Limb (tissue), 2 donors: ENCODE results near the gene IQCH.
A peak's percentile ranks its signal among the peaks of the same experiment; 100 is the strongest.
"Not testable (repeated sequence)": the region's sequence is repeated elsewhere in the genome, so short reads cannot be mapped to it uniquely, and the experiment has no call there.

ENCODE experiments used
- DNase-seq, 2 donors: peaks; one replicate each; pipeline ENCODE4 v3.0.0-alpha.2; 2016; ENCODE audit errors: extremely low spot score in 2 of 2

IQCH gene

DNA sequence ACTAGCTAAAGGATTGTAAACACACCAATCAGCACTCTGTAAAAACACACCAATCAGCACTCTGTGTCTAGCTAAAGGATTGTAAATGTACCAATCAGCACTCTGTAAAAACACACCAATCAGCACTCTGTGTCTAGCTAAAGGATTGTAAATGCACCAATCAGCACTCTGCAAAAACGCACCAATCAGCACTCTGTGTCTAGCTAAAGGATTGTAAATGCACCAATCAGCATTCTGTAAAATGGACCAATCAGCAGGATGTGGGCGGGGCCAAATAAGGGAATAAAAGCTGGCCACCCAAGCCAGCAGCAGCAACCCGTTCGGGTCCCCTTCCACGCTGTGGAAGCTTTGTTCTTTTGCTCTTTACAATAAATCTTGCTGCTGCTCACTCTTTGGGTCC lies 8.0 kb upstream of the IQCH start:
- not testable (repeated sequence) for DNase-seq

DNA sequence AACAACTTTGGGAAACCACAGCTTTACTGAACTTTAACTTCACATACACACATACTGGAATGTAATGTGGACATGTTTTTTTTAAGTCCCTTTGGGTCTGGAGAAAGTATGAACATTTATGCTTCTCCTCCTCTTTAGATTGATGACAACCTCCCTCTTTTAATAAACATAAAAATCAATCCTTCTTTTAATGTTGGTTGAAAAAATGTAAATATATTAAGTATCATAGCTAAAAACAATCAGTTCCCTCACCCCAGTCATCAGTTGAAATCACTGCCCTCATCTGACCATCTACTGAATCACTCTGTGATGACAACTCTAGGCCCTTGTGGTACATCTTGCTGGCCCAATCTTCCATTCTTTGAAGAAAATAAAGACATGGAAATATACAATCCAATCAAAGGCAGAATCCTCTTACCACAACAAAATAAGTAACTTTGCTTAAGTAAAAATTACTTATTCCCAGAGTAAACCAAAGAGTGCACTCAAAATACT lies 6.5 kb upstream of the IQCH start:
- no peak for DNase-seq

DNA sequence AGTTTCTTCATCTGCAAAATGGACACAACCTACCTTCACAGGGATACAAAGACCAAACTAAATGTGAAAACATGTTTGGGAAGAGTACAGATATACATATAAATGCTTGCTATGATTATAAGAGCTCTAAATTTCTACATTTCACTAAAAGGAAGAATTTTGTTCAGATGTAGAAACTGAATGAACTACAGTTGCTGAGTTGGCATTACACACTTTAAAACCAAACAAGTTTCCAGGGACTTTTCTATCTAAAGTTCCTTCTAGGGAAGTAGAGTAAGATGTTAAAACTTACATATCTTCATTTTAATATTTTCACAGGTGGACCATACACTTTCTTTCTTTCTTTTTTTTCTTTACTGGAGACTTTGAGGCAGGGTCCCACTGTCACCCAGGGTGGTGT lies 4.8 kb upstream of the IQCH start:
- no peak for DNase-seq

DNA sequence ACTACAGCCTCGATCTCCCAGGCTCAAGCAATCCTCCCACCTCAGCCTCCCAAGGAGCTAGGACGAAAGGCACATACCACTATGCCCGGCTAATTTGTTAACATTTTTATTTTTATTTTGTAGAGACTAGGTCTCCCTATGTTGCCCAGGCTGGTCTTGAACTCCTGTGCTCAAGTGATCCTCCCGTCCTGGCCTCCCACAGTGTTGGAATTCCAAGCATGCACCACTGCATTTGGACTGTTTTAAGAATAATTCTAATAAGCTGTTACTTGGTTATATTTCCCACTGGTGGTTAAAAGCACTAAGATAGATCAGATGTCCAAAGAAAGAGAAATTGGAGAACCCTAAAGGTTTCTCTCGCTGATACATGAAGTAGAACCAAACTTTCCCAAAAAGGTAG lies 3.3 kb upstream of the IQCH start:
- DNase-seq, result no peak

DNA sequence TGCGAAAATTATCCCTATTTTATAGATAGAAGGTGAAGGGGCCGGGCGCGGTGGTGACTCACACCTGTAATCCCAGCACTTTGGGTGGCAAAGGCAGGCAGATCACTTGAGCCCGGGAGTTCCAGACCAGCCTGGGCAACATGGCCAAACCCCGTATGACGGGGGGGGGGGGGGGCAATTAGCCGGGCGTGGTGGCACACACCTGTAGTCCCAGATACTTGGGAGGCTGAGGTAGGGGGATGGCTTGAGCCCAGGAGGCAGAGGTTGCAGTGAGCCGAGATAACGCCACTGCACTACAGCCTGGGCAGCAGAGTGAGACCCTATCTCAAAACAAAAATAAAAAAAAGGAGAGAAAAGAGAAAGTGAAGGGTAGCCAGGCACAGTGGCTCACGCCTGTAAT lies 1.5 kb upstream of the IQCH start:
- DNase-seq, result no peak

DNA sequence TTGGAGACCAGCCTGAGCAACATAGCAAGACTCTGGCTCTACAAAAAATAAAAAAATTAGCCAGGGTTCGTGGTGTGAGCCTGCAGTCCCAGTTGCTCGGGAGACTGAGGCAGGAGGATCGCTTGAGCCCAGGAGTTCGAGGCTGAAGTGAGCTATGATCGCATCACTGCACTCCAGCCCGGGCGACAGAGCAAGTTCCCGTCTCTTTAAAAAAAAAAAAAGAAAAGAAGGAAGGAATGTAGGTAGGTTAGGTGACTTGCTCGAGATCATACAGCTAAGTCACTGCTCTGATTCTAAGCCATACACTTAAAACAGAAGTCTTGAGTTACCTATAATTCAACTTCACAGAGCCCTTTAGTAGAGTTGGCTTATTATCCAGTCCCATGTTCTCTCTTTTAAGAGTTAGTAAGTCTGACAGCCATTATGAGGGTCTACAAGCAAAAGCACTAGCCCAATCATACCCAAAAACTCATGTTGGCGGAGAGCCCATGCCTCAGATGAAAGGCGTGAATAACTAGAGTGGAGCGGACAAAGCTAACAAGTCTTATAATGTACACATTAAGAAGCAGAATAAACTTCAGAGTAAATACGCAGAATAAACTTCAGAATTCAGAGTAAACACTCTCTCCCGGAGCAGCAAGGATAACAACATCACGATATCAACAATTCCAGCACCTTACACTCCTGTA lies 893 bp upstream of the IQCH start:
- peak in 1 of 2 donors; percentile 34 for DNase-seq

DNA sequence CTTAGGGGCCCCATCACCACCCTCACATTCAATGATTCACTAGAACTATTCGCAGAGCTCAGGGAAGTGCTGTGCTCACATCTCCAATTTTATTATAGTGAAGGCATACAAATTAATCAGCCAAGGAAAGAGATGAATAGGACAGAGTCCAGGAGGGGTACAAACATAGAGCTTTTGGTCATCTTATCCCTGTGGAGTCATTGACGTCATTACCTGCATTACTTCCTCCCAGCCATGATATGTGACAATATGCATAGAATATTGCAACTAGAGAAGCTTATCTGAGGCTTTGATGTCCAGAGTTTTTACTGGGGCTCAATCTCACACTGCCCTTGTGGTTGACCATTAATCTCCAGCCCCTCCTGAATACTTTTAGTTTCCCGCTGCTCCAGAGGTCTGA lies 1.5 kb downstream of the IQCH start:
- no peak for DNase-seq

DNA sequence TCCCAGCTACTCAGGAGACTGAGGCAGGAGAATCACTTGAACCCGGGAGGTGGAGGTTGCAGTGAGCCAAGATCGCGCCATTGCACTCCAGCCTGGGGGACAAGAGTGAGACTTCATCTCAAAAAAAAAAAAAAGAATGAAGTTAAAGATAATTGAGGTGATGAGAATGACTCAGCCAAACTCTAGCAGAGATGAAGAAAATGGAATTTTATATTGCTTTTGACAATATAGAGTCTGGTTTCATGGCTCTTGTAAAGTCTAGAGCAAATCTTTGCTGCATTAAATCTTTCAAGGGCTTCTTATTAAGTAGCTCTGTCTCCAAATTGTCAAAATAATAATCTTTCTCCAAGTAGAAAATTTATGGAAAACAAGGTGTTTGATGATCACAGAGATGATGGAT lies 3.8 kb downstream of the IQCH start:
- not testable (repeated sequence) for DNase-seq

DNA sequence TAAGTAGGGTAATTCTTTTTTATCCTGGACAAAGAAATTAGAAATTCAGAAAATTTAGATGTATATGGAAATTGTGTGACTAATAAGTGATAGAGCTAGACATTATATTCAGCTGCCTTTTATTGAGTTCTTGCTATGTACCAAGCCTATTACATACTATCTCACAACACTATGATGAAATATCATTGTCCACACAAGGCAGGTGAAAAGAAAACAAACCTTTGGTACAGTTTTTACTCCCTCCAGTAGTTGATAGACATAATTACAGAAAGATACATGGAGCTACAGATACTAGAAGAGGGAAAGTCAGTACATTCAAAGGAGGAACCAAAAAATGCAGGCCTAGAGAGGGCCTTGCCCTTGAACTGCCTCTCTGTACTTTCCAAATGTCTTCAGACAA lies 4.8 kb downstream of the IQCH start:
- no peak for DNase-seq

DNA sequence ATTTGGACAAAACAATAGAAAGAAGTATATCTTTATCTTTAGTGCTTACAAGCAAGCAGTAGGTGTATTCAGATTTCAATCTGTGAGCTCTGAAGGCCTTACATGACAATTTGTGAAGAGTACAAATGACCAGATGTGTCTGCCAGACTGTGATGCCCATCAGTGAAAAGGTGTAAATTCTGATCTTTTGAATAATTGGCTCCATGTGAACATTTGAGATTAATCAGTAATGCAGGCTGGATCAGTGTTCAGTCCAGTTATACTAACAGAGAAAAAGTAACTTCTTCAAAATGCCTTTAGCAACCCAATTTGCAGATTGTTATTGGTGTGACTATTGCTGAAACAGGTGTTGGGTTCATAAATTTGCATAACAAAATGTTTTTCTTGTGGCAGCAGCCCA lies 5.2 kb downstream of the IQCH start:
- no peak for DNase-seq

DNA sequence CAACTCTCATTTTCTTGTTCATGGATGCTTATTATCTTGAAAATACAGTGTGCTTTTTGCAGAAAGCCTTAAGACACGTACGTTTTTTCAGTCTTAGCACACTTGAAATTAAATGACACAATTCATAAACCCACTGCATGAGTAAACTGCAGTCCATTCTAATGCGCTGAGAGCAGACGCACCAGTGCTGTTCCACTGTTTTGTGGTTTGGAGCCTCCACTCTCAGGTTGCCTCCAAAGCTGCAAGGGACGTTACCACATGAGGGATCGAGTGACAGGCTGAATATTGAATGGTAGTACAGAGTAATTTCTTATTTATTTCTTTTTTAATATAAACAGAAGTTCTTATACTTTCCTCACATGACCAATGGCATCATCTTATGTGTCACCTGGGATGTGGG lies 12.3 kb downstream of the IQCH start:
- no peak for DNase-seq

DNA sequence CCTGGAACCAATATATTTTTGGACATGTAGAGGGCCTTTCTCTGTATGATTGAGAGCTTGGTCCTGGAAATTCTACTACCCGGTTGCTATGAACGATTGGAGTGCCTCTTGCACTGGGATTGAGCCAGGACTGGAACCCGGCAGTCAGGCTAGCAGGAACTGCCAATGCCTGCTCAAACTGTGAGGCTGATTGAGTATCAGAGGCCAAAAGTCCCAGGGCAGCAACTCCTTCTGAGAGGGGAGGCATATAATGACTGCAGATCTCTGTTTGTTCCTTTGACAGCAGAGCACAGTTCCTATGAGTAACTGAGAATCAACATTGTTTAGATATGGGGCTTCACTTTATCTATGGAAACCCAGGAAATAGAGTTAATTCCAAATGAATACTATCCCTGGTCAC lies 12.9 kb downstream of the IQCH start:
- DNase-seq, result no peak

DNA sequence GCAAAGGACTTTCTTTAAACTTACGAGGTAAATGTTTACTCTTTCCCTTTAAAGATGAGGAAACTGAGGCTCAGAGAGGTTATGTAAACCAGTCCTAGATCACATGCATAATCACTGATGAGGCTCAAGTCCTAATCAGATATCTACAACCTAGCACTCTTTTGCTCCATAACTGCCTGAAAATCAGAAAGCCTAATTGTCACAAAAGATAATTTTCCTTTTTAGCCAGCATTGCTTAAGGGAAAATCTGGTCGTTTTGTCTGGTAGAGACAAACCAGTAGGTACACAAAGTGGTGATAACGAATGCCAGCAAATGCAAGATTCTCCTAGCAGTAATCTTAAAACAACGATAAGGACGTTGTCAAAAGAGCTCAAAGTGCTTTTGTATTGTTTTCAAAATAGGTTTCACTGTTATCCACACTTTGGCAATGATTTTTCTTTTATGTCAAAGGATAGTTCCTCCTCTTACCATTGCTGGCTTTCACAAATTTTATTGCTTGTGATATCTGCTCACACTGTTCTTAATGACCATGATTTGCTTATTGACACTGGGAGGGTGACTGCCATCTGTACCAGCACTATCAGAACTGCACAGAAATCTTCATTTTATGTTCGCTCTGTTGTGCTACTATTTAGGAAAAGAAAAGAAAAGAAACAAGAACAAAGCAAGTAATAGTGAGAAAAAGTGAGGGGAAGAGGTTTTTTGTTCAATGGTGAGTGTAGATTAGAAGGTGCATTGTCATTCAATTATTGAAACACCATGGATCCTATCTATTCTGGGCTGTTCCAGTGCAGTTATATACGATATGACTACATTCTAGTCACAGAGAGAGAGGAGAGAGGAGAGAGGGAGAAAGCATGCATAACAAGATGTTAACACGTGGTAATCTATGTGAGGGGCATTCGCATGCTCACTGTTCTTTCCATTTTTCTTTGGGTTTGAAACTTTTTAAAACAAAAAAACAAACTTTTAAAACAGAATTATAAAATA lies 13.7 kb downstream of the IQCH start:
- no peak for DNase-seq

DNA sequence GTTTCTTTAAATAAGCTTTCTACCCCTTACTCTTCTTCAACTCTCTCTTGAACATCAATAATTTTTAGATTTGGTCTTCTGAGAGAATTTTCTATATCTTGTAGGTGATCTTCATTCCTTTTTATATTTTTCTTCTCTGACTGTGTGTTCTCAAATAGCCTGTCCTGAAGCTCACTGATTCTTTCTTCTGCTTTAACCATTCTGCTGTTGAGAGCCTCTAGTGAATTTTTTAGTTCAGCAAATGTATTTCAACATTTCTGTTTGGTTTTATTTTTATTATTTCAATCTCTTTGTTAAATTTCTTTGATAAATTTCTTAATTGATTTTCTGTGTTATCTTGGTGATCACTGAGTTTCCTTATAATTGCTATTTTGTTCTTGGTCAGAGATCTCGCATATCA lies 19.6 kb downstream of the IQCH start:
- no peak for DNase-seq

DNA sequence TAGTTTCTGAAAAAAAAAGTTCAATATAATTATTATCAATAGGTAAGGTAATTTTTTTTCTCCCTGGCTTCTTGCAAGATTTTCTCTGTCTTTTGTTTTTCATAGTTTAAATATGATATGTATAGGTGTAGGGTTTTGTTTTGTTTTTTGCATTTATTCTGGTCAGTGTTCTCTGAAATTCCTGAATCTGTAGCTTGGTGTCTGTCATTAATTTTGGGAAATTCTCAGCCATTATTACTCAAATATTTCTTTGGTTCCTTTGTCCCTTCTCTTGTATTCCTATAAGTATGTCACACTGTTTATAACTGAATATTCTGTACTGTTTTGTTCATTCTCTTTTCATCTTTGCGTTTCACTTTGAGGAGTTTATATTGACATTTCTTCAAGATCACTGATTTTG lies 22.1 kb downstream of the IQCH start:
- no peak for DNase-seq

DNA sequence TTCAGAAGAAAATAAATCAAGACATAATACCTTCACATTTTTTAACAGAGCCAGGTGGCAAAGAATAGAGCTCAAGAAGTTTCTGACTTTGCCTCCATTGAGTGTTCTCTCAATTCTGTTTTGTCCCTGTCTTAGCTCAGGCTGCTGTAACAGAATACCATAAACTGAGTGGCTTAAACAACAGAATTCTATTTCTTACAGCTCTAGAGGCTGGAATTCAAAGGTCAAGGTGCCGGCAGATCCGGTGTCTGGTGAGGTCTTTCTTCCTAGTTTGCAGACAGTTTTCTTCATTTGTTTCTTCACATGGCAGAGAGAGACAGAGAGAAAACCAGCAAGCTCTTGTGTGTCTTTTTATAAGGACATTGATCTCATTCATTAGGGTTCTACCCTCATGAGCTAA lies 25.6 kb downstream of the IQCH start:
- no peak for DNase-seq

DNA sequence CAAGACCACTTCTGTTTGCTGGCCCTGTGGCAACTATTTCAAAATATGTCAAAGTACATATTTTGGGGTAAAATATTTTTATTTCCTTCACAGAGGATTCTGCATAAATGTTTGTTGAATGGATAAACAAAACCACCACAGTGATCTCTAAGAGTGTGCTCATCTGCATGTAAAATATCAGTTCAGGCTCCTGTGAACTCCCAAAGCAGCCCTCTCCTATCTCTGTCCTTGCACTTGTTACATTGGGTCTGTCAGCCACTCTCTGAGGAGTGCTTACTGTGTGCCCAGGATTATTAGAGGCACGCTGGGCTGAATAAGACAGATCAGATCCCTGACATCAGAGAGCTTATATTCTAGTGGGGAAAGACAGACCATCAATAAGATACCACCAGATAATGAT lies 27.1 kb downstream of the IQCH start:
- no peak for DNase-seq

DNA sequence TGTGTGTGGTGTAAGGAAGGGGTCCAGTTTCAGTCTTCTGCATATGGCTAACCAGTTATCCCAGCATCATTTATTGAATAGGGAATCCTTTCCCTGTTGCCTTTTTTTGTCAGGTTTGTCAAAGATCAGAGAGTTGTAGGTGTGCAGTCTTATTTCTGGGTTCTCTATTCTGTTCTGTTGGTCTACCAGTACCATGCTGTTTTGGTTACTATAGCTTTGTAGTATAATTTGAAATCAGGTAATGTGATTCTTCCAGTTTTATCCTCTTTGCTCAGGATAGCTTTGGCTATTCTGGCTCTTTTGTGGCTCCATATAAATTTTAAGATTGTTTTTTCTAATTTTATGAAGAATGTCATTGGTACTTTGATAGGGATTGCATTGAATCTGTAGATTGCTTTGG lies 31.0 kb downstream of the IQCH start:
- DNase-seq, result not testable (repeated sequence)

DNA sequence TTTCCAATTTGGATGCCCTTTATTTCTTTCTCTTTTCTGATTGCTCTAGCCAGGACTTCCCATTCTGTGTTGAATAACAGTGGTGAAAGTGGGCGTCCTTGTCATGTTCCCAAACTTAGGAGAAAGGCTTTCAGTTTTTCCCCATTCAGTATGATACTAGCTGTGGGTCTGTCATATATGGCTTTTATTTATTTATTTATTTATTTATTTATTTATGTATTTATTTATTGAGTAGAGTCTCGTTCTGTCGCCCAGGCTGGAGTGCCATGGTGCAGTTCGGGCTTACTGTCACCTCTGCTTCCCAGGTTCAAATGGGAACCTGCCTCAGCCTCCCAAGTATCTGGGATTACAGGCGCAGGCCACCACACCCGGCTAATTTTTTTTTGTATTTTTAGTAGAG lies 31.8 kb downstream of the IQCH start:
- DNase-seq, result not testable (repeated sequence)

DNA sequence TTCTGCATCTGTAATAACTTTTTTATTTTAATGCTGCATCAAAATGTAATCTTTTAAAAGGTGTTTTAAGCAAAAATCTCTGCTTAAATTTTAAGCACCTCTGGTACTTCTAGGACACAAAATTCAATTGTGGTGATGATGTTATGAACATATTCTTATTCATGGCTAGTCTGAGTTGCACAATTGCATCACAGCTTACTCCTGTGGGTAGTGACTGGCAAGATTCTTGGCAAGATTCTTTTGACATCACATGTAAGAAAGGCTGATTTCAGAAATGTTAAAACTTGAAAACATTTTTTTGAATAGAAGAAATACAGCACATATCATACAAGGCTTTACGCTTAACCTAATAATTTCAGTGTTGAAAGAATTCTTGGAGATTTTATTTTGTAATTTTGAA lies 35.7 kb downstream of the IQCH start:
- no peak for DNase-seq

DNA sequence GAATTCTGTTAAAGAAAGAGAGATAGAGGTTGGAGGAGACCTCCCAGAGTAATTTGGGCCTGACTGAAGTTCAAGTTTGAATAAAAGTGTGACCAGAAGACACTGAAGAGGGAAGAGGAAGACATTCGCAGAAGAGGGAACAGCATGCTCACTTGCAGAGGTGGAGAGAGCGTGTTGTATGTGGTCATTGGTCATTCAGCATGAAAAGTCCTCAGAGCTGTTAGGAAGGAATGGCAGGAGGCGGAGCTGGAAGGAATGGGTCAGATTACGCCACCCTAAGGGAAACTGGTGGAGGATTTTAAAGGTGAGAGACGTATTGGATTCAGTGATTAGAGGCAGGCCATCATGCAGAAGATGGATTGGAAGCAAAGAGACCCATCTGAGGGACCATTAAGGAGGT lies 41.6 kb downstream of the IQCH start:
- DNase-seq, result no peak

DNA sequence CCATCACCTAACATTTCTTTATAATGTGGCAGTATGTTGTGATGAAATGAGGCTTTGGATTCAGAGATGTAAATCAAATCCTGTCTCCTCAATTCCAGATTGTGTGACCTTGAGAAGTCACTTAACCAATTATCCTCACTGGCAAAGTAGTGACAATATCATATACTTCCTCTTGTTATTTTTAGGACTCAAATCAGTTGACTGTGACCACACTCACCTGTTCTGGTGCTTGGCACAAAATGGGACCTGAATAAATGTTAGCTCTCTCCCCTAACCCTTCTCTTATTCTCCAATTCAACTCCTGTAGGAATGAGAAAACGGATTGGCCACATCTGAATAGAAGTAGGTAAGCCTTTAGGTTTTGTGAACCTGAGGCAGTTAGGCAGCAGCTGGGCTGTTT lies 42.1 kb downstream of the IQCH start:
- DNase-seq, result no peak
